Peyer's patch (tissue), 4 donors: ENCODE results near the gene ISCA1.

Experiments
- CTCF ChIP-seq, 6 experiments: fragments of 450-650 bp in 4 of 6; fragments of 200-600 bp in 2 of 6; sonication (generic) in 1 of 6; IDR thresholded peaks; one replicate each; pipeline ENCODE4 v1.5.1; 2017 to 2019; ENCODE audit warnings: antibody characterized with exemption in 6 of 6, mild to moderate bottlenecking in 3 of 6, moderate library complexity in 1 of 6
- POLR2A ChIP-seq, 2 donors: fragments of 450-650 bp; IDR thresholded peaks; one replicate each; pipeline ENCODE4 v1.5.1; 2017; ENCODE audit warnings: antibody characterized with exemption in 2 of 2, mild to moderate bottlenecking in 2 of 2, moderate library complexity in 2 of 2

DNA sequence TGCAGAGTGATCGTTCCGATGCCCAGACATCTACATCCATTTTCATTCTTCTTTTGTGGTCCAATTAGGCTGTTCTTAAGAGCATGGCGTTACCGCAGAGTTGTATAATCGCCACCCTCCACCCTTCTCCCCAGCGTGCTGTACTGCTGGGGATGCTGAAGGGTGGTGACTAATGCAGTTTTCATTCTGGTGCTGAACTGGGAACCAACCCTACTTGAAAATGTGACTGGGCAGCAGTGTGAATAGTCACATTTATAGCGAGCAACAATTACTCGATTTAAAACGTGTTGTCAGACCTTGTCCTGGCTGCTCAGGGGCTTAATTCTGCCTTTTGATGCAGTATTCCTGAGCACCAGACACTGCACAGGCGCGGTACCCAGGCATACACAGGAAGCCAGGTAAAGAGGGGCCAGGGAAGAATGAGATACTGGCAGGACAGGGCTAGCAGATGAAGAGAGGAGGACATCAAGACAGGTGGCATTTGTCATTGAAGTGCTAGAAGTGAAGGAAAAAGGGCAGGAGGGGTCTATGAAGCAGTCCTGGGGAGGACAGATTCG lies 719 bp upstream of the ISCA1 start:
- TF ChIP-seq POLR2A (IDR thresholded peaks at IDR 0.05) (no peak), CTCF (IDR thresholded peaks at IDR 0.05) (no peak)
